NCI-H446 treated with DMSO at 0.1 percent for 48 hours (cell line): ENCODE measurements around the gene MOV10L1.
"Not testable (repeated sequence)": the region's sequence is repeated elsewhere in the genome, so short reads cannot be mapped to it uniquely, and the experiment has no call there.

ENCODE experiments used
- DNase-seq: peaks from one replicate; lab custom pipeline; 2025; lab: John Stamatoyannopoulos, UW

The MOV10L1 gene

DNA sequence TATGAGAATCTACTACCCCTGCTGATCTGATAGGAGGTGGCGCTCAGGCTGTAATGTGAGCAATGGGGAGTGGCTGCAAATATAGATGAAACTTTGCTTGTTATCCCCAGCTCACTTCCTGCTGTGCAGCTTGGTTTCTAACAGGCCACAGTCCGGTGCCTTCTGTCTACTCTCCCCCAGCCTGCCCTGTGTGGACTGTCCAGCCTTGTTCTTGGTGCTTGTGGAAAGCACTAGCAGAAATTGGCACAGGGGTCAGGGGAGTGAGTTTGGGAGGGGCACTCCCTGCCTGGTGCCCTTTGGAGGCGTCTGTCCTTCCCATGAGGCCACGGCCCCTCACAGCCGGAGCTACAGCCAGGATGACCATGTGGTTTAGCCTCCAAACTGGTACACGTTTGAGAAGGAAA is 14.3 kb downstream of the MOV10L1 start:
- DNase-seq, result no peak

GRCh38 chr22:50105208-50106100 is 15.6 kb downstream of the MOV10L1 start:
- DNase-seq, result no peak

DNA sequence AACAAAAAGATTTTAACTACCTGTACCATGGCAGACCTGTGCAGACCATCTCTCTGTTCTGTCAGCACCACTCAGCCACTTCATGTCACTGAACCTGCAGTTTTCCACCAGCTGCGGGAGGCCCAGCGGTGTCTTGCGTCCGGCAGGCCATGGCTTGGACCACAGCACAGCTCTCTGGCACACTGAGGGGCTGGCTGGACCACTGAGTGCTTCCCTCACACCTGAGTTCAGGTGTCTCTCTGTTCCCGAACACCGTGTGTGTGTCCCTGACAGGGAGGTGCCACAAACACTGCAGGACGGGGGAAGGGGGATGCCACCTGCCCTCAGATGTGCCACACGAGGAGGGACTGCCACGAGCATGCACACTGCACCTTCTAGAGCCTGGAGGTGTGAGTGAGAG is 17.7 kb downstream of the MOV10L1 start:
- DNase-seq, result no peak

DNA sequence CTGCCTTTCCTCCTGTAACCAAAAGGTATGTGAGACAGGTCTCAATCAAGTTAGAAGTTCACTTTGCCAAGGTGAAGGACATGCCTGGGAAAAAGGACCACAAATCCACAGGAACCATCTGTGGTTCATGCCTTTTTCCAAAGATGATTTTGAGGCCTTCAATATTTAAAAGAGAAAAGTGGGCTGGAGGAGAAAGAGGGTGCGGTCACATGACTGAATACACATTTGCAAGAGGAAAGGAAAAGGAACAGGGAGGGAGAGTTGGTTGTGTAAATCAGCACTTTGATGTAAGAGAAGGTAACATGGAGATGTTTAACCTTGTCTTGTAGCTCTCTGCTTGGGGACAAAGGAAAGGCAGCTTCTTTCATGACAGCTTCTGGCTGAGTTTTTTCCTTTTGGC is 21.2 kb downstream of the MOV10L1 start:
- DNase-seq, result no peak

GRCh38 chr22:50112151-50113118 is 22.6 kb downstream of the MOV10L1 start:
- DNase-seq, result no peak

- no peak for DNase-seq
Measured at GRCh38 chr22:50114221-50115021, 24.6 kb downstream of the MOV10L1 start.

GRCh38 chr22:50115693-50116092 is 25.9 kb downstream of the MOV10L1 start:
- DNase-seq, result no peak

DNA sequence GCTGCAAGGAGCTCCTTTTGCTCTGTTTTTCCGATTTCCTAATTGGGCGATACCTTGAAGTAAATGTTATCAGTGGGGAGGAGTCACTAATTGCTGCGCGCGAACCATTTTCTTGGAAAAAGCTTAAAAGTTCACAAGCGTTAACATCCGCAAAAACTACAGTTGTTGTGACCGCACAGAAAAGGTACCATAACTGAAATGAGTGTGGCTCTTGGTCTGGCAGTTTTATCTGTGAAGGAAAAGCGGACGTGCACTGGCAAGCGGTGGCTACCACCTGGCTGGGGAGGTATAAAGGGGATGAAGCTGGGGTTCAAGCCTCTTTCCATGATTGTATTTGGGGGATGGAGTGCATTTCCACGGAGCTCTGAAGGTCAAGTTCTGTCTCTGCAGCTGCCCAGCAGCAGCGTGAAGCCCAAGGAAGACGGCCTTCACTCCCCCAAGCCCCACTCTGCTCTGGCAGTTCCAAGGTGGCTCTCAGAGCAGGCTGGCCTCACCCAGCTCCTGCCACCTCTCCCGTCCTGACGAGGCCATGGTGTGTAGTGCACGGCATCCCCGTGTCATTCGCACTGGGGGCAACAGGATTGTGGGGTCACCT is 27.5 kb downstream of the MOV10L1 start:
- no peak for DNase-seq

DNA sequence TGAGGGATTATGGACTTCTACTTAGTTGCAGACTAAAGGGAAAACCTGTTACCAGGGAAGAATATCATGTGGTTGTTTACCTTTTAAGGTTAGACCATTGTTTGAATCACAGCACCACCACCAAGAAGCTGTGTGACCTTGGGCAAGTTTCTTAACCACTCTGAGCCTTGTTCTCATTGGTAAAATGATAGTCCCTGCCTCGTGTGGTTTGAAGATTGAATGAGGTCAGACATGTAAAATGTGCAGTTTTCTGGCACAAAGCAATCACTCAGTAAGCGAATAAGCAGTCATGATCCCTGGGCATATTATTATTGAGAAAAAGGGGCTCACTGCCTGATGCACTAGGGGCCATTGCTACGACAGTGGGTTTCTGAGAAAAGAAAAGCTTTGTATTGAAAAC is 28.3 kb downstream of the MOV10L1 start:
- DNase-seq, result no peak

- no peak for DNase-seq
Measured at GRCh38 chr22:50118557-50119168, 28.9 kb downstream of the MOV10L1 start.

DNA sequence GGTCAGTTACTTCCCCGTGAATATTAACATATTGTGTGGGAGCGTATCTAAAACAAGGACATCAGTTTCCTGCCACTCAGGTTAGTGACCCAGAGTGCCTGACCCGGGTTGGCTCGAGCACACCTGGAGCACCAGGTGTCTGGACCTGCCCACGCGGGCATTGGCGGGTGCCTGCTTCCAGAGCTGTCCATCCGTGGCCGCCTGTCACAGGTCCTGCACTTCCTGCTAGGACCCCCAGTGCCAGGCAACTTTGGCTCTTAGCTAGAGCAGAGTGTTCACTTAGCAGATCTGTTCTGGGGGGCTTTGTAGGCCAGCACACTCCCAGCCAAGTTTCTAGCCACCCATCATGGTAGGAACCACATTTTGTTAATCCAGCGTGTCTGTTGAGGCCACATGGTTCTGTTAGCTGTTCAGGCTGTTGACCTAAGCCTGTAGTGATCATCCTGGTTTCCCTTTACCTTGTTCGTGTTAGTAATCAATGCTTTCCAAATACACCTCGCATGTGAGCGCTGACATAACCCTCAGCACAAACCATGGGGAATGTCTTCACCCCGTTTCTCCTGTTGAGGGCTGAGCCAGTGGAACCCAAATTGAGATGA is 29.5 kb downstream of the MOV10L1 start:
- no peak for DNase-seq

- DNase-seq, result no peak
Measured at GRCh38 chr22:50119768-50120251, 30.0 kb downstream of the MOV10L1 start.

DNA sequence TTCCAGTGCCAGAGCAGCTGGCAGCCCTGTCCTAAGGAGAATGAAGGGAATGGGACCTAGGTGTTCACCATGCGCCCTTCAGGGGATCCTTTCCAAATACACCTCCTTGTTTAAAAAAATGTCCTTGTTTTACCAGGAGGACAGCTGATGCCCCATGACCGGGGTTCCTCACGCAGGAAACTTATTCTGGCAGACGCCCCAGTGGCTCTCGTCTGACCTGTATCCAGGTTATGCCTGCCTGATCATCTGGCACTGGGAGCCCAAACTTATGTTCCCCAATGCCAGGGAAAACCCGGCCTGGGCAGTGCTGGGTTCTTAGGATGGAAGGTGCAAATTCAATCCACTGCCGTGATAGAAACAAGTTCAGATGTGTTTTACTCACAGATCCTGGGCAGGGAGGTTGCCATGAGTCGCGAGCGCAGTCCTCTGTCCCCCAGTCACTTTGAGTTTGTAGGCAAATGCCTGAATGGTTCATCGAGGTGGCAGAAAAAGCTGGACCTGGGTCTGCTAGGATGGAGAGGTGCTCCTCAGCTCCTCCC is 31.5 kb downstream of the MOV10L1 start:
- no peak for DNase-seq

DNA sequence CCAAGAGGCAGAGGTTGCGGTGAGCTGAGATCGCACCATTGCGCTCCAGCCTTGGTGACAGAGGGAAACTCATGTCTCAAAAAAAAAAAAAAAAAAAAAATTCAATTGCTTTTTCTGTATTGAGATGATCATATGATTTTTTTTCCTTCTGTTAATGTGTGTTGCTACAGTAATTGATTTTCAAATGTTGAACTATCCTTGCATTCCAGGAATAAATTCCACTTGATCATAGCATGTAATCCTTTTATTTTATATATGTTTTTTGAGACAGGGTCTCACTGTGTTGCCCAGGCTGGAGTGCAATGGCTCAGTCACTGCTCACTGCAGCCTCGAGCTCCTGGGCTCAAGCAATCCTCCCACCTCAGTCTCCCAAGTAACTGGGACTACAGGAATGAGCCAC is 33.3 kb downstream of the MOV10L1 start:
- no peak for DNase-seq

- DNase-seq, result no peak
Measured at GRCh38 chr22:50125029-50125428, 35.2 kb downstream of the MOV10L1 start.

DNA sequence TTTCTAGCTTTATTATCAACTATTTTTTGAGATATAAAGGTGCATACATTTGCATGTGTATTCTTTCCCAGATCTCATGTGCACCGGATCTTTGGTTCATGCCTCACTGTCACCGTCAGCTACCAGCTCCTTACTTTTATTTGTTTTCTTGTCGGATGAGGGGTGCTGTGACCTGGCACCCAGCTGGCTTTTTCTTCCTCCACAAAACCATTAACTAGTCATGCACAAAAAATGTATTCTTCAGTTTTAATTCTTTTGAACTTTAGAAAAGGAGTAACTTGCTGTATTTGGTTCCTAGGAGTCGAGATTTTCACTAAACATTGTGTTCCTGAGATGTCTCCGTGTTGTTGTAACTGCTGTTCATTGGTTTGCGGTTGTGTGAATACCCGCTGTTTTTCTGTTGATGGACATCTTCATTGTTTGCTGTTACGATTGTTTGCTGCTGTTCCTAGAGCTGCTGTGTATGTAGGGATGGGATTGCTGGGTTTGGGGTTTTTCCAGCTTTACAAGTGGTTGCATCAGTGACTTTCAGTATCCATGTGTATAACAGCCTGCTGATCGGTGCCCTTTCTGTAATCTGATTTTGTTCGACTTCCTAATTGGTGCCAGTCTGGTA is 39.4 kb downstream of the MOV10L1 start:
- DNase-seq, result no peak

DNA sequence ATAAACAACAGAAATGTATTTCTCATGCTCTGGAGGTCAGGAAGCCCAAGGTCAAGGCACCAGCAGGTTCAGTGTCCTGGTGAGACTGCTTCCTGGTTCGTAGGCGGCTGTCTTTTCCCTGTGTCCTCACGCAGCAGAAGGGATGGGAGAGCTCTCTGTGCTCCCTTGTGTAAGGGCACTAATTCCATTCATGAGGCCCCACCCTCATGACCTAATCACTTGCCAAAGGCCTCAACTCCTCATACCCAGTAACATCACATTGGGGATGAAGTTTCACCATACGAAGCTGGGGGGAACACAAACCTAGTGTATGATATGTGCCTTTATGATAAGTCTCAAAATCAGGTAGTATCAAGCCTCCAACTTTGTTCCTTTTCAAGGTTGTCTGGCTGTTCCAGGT is 42.1 kb downstream of the MOV10L1 start:
- DNase-seq, result no peak

DNA sequence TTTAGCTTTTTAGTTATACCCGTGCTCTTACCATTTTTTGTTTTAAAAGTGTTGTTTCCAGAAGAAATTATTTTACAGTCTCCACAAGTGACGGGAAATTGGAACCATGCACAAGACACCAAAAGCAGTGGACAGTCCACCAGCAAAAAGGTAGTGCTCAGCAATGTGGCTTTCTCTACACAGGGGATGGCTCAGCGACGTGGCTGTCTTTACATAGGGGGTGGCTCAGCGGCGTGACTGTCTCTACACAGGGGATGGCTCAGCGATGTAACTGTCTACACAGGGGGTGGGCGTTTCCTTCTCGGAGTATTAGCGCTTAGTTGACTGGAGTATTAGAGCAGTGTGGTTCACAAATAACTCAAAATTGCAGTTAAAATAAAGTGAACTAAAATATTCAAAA is 44.7 kb downstream of the MOV10L1 start:
- DNase-seq, result no peak

GRCh38 chr22:50136581-50137015 is 46.8 kb downstream of the MOV10L1 start:
- peak; percentile 10 for DNase-seq

DNA sequence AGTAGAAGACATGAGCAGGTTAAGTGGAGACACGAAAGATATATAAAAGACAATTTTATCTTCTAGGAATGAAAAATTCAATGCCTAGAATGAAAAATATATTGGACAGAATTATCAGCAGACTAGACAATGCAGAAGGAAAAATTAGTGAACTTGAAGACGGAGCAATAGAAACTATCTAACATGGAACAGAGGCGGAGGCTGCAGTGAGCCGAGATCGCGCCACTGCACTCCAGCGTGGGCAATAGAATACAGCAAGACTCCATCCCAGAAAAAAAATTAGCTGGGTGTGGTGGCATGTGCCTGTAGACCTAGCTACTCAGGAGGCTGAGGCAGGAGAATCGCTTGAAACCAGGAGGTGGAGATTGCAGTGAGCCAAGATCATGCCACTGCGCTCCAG is 47.5 kb downstream of the MOV10L1 start:
- not testable (repeated sequence) for DNase-seq
